GM21447 (cell line): ENCODE results near the gene TRAK1.
"Not testable (repeated sequence)": the region's sequence is repeated elsewhere in the genome, so short reads cannot be mapped to it uniquely, and the experiment has no call there.

Experiments
- ATAC-seq: cut with Tn5 transposase; IDR thresholded peaks from one replicate; pipeline ENCODE4 v1.9.1; 2021; ENCODE audit not compliant: unreplicated experiment

The TRAK1 gene, protein sequence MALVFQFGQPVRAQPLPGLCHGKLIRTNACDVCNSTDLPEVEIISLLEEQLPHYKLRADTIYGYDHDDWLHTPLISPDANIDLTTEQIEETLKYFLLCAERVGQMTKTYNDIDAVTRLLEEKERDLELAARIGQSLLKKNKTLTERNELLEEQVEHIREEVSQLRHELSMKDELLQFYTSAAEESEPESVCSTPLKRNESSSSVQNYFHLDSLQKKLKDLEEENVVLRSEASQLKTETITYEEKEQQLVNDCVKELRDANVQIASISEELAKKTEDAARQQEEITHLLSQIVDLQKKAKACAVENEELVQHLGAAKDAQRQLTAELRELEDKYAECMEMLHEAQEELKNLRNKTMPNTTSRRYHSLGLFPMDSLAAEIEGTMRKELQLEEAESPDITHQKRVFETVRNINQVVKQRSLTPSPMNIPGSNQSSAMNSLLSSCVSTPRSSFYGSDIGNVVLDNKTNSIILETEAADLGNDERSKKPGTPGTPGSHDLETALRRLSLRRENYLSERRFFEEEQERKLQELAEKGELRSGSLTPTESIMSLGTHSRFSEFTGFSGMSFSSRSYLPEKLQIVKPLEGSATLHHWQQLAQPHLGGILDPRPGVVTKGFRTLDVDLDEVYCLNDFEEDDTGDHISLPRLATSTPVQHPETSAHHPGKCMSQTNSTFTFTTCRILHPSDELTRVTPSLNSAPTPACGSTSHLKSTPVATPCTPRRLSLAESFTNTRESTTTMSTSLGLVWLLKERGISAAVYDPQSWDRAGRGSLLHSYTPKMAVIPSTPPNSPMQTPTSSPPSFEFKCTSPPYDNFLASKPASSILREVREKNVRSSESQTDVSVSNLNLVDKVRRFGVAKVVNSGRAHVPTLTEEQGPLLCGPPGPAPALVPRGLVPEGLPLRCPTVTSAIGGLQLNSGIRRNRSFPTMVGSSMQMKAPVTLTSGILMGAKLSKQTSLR

DNA sequence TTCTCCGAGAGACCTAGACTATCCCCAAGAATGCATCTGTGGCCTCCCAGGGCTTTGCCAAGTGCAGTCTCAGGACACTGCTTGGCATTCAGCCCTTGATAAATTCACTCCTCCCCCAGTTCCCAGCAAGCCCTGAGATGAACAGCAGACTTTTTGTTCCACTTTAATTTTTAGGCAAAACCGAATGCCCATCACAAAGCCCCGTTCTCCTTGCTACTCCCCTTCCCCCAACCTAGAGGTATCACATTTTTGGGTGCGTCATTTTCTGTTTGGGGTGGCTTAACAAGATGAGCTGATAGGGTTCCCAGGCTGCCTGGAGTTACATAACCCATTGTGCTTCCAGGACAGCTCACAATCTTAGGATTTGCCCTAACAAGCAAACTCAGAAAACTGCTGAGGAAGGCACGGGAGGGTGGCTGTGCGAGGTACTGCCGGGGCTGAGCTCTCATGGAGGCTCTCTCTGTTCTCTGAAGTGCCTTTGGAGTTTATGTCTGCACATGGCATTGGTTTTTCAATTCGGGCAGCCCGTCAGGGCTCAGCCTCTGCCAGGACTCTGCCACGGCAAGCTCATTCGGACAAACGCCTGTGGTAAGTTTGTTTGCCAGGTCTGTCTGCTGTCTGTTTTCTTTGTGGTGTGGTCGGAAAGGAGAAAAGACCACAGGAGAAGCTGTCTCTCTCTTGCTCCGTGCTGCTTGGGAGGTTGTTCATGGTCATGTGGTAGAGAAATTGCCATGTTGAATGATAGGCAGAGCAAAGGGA, at the start of gene TRAK1:
TSS of gene TRAK1 (plus strand) at position 385 of the 759 bp plus-strand sequence. CDS start at position 498, 113 bp downstream.
- no peak for ATAC-seq

DNA sequence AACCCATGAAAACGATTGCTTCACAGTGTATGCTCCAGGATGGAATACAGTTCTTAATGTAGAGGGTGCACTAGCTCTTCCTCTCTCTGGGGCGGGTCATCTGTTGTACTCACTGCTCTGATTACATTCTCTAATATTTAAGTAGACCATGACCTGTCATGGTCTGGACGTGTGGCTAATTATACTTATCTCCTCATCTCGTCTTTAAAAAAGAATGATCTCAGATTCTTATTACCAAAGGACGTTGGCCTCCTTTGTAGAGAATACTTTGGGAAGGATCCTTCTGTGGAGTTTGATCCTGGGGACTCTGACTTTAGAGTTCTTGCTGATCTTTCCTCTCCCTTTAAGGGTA, 48.4 kb upstream of the TRAK1 start:
- no peak for ATAC-seq

DNA sequence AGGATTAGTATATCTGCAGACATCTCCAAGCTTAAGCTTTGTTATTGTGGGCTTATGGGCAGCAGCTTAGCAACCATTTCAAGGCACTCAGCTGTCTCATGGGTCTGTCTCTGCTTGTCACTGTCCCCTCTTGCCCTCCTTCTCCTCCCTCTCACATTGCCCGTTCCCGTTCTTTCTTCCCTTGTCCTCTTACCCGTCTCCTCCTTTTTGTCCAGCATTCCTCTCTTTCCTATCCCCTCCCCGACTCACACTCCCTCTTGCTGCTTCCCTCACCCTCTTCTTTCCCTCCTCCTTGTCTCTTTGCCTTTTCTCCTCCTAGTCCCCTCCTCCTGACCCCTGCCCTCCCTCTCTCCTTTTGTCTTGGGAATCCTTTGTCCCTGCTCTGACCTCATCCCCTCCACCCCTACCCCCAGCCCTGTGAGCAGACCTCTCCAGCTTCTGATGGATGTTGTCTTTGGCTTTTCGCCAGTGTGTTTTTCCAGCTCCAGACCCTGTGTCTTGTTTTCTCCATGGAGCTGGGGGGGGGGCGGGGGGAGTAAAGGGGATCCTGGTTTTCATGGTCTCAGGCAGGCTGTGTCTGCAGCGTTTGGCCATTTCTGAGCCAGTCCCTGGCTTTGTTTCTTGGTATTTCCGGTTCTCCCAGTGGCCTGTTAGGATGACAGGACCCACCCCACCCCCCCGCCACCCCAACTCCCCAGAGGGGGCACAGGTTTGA, 47.9 kb upstream of the TRAK1 start:
- no peak for ATAC-seq

DNA sequence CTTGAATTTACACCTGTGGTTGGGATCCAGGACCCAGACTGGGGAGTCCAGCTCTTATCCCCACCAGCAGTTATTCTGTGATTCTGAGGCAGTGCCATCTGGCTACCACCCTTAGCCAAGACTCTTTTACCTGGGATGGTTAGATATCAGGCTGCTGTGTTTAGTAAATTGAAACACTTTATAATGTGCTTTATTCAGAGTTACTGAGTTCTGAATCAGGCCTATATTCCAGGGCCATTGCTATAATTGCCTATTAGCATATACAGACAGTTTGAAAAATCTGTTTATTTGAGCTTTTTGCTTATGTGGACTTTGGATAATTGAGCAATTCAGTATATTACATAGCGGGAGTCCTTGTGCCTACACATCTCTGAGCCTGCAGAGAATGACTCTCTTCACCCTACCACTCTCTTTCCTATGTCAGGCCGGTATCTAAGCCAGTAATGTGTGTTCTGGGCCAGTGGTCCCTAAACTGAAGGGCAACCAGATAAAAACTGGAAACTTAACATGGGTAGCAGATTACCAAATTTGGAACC, 45.4 kb upstream of the TRAK1 start:
- ATAC-seq: no peak

DNA sequence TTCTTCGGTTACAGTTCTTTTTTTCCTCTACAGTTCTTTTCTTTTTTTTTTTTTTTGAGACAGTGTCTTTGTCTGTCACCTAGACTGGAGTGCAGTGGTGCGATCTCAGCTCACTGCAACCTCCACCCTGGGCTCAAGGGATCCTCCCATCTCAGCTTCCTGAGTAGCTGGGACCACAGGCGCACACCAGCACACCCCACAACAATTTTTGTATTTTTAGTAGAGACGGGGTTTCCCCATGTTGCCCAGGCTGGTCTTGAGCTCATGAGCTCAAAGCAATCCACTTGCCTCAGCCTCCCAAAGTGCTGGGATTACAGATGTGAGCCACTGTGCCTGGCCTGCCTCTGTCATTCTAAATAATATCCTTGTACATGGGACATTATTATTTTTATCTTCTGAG, 42.6 kb upstream of the TRAK1 start:
- ATAC-seq: not testable (repeated sequence)

DNA sequence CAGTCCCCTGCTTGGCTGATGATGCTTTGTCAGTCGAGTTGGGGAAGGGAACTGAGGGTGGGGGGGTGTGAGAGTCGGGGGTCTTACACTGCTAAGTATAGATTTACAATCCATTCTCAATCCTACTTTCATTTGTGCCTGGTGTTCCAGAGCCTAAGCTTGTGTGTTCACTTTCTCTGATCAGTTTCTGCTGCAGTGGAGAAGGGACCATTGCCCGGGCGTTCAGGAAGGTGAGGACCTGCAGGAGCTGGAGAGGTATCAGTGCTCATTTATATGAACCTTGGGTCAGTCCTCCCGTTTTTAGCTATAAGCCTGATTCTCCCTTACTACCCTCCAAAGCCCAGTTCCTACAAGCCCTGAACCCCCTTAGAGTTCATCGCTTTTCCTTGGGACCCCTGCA, 41.0 kb upstream of the TRAK1 start:
- ATAC-seq: no peak

DNA sequence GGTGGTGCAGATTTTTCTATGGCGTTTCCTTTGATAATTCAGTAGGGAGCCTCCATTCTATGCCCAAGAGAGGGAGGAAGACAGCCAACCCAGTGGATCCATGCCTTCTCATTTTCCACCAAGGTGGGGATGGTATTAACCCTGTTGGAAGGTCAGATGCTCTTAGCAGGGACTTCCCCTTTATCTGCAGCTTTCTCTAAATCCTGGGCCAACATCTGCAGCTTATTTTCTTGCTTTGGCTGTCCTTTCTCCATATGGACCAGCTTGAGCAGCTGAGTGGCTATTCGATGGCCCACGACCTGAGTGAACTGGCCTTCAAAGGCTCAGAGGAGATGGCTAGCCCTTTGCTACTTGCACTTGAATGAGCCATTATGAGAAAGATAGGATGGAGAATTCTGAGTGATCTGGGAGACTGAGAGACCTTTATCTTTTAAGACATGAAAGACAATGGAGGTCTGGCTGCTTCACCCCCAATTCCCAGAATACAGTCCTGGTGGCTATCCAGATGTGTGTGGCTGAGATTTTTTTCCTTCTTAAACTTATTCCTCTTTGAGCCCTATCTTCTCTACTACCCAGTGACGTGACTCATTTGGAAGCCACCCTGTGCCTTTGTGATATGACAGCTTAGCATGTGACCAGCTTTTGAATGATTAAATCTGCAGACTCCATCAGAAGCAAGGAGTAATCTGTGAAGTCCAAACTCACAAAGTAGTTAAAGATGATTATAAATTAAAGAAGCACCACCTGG, 39.6 kb upstream of the TRAK1 start:
- no peak for ATAC-seq

DNA sequence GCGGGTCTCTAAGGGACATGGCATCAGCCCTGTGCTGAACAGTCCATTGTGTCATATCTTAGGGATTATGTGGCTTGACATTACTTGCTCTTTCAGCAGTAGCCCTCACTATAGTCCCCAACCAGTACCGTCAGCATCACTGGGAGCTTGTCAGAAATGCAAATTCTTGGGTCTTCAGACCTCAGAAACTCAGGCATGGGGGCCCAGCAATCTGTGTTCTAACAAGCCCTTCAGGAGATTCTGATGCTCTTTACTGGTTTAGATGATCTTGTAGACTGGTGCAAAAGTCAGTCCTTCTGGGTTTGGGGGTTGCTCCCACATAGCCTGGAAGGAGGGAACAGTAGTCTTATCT, 39.0 kb upstream of the TRAK1 start:
- peak; percentile 51 for ATAC-seq

DNA sequence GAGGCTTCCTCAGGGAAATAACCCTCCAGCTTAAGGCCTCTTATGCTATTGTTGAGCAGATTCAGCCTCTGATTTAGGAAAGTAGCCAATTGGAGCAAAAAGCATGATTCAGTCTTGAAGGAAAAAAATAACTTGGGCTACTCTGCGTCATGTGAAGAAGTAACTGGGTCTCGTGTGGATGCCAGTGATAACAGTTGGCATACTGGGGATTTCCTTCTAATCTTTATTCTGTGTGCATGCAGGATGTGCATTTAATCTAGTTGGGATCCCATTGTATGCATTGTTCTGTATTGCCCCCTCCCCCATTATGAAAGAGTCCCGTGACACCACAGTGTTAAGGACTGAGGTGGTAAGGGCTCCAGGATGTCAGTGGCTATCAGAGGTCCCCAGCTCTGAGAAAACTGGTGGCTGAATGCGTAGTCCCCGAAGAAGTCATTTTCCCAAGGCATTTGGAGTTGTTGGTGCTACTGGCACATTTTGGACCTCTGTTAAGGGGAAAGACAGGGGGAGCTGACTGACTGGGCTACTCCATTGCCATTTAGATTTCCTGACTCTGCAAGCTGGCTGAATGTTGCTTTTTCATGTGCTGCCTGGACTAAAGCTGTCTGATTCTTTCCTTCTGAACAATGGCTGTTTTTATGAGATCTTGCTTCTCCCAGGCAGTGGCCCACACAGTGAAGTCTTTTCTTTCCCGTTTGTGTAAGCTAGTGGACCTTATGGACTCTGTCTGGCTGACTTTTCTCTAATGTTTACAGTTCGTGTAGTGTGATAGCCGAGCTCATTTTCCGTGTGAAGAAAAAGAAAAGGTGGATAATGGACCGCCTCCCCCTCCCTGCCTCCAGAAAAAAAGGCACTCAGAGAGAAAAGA, 38.4 kb upstream of the TRAK1 start:
- no peak for ATAC-seq

DNA sequence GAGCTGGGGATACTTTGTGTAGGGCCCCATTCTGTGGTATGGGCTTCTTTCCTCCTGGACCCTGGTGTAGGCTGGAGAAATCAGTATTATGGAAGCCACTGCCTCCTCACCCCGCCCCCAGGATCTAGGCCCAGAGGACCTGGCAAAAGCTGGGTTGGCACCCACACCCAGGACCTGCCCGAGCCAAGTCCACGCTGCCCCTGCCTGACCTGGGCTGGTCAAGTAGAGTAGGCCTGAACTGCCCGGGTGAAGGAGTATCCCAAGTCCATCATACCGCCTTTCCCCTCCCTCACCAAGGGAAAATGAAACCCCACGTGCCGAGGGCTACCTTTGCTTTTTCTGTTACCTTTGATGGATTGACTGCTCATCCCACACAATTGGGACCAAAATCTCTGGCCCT, 37.7 kb upstream of the TRAK1 start:
- no peak for ATAC-seq

DNA sequence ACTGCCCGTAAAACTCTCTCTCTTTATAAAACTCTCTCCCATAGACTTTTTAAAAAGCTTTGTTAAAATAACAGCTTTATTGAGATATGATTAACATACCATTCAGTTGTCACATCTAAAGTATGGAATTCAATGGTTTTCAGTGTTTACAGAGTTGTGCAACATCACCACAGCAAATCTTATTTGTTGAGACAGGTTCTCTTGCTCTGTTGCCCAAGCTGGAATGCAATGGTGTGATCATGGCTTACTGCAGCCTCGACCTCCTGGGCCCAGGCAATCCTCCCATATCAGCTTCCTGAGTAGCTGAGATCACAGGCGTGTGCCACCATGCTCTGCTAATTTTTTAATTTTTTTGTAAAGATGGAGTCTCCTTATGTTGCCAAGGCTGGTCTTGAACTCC, 35.9 kb upstream of the TRAK1 start:
- ATAC-seq: no peak

DNA sequence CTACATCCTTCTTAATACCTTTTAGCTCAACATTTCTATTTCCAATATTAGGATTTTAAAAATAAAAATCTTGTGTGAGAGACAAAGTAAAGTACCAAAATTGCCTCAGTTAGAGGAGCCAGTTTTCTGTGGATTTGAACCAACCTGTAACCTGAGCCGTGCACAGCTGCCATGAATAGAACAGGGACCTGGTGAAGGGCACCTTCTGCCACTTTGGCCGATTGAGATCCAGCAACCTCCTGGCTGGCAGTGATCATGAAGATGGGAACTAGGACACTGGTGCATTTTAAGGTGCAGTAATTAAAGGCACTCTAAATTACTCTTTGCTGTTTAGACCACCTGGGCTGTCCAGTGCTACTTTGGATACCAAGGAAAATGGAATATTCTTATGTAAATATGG, 34.3 kb upstream of the TRAK1 start:
- ATAC-seq: no peak

DNA sequence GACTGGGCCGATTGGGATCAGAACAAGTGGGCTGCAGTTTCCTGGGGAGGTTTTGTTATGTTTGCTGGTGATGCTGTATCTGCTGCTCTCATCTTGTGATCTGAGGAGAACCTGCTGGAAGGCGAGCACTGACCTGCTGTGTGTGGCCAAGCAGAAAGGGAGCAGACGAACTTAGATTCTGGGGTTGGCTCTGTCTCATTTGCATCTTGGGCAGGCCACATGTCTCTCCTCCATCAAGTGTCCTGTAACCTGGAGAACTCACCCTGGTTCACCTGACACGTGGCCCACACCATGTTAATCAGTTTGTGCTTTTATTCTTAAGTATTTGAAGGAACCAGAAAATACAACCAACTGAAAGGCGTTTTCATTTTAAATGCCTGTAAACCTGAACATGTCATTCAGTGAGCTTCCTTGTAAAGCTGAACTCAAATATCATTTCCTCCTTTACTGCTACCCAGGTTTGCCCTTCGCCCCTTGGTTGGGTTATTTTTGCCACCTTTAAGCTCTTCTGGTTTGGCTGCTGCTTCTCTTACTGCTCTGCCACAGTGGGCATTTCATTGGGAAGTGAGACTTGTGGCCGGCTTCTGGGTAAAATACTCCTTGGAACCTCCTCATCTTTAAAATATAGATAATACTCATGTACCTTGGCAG, 33.5 kb upstream of the TRAK1 start:
- ATAC-seq: peak; percentile 74

DNA sequence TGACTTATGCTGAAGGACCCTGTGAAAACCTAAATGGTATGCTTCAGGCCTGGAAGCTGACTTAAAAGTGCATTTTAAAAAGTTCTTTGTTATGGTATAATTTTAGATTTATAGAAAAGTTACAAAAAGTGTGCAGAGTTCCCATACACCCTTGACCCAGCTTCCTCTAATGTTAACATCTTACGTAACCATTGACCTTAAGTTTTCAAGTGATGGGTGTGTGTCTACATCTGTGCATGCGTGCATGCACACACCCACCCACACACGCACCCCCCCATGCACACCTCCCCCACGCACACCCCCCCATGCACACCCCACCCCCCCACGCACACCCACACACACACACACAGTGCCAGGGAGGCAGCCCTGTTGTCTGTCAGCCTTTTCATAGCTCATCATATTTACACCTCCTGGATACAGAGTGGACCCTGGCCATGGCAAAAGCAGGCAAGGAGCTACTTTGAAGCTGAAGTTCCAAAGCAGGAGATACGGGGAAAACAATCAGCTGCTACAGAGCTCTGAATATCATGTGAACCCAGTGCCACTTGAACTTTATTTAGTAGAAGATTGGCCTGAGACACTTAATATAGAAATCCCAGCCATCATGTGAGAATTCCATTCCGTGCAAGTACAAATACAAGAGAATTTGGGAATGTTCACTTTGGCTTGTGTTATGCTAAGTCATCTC, 30.0 kb upstream of the TRAK1 start:
- ATAC-seq: no peak

DNA sequence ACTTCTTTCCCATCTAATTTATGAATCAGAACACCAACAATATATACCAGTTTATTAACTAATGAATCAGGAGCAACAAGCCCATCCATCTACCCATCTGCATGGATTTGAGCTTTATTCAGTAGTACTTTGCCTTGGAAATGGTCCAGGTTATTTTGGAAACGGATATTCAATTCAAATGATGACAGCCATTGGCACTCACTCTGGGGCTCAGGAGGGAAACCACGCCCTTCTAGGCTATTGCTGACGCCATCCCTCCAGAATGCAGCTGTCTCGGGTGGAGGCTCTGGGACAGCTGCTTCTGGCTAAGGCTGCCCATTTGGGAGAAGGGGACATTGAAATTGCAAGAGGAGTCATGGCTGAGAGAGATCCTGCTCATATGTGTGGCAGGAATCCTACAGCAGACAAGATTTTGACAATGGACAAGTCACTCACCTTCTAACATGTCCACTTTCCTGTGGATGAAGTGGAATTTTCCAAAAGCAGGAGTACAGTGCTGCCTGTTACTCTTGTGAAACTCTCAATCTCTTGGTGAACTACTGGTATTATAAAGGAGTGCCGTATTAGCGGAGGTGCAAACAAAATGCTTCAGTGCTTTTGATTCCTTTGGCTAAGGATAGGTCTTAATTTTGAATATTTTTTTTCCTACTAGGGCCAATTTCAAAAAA, 29.3 kb upstream of the TRAK1 start:
- no peak for ATAC-seq

DNA sequence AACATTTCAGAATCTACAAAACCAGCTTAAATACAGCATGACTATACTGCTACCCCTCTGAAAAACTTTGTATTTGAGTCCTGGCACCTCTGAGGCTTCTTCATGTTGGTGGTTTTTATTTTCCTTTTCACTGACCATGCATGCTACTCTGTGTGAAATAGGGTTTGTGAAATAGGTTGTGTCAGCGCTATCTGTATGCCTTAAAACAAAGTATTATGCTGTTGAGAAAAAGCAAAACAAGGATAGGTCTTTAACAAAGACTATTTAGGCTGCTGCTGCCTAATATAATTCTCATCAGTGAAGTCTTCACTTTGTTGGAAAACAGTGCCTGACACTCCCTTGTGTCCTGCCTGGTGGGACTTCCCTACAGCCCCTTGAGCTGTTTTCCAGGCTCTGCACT, 28.7 kb upstream of the TRAK1 start:
- no peak for ATAC-seq

DNA sequence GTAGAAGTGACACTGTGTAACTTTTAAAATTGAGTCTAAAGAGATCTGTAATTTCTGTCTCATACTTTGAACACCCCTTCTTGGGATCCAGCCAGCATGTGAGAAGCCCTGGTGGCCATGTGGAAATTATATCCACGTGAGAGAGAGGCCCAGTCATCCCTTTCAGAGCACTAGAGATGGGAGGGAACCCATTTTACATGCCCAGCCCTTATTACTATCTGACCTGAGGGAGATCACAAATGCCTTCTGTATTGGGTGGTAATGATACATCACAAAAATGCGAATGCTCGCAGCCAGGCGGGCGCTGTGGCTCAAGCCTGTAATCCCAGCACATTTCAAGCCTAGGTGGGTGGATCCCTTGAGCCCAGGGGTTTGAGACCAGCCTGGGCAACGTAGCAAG, 27.3 kb upstream of the TRAK1 start:
- ATAC-seq: no peak
